Tibial artery (tissue), 4 donors: Measurements from ENCODE around the gene SYT15.
A peak's percentile ranks its signal among the peaks of the same experiment; 100 is the strongest.
"Not testable (repeated sequence)": the region's sequence is repeated elsewhere in the genome, so short reads cannot be mapped to it uniquely, and the experiment has no call there.

Source experiments
- DNase-seq, 2 donors: peaks; one replicate each; pipeline ENCODE4 v3.0.0-alpha.2; 2019
- H3K27ac ChIP-seq, 2 donors: fragments of 200-600 bp; sonication (generic) in 1 of 2; 1 replicate in 1 of 2; 2 replicates in 1 of 2; pipeline ENCODE4 v1.5.1; 2018 to 2019; ENCODE audit warnings: mild to moderate bottlenecking in 1 of 2
- H3K27me3 ChIP-seq, 2 donors: fragments of 200-600 bp; sonication (generic) in 1 of 2; one replicate each; pipeline versions ENCODE4 v1.5.1 to v1.6.0; 2016 to 2019
- H3K36me3 ChIP-seq, 3 donors: fragments of 200-600 bp; sonication (generic) in 2 of 3; one replicate each; pipeline ENCODE4 v1.5.1; 2016 to 2019; ENCODE audit warnings: mild to moderate bottlenecking in 2 of 3
- H3K4me1 ChIP-seq, 4 donors: fragments of 200-600 bp; sonication (generic) in 2 of 4; 1 replicate in 3 of 4; 2 replicates in 1 of 4; pipeline ENCODE4 v1.5.1; 2016 to 2019
- H3K4me3 ChIP-seq, 2 donors: fragments of 200-600 bp; sonication (generic) in 1 of 2; 1 replicate in 1 of 2; 2 replicates in 1 of 2; pipeline ENCODE4 v1.5.1; 2018 to 2019; ENCODE audit warnings: mild to moderate bottlenecking in 2 of 2
- H3K9me3 ChIP-seq, 3 donors: fragments of 200-600 bp; sonication (generic) in 1 of 3; one replicate each; pipeline ENCODE4 v1.5.1; 2016 to 2019
- intact Hi-C: fragments of 100-400 bp; cut with DNase I; formaldehyde crosslinking; loops from one replicate; pipeline ENCODE4 v1.15.0; 2023; ENCODE audit warnings: low total_unique reads
- TF ChIP-seq, protein P1 (sequence below), 2 experiments: fragments of 200-600 bp in 1 of 2; fragments of 450-650 bp in 1 of 2; IDR thresholded peaks; one replicate each; pipeline ENCODE4 v1.5.1; 2017 to 2019; ENCODE audit warnings: antibody characterized with exemption in 2 of 2, mild to moderate bottlenecking in 1 of 2, moderate library complexity in 1 of 2

The SYT15 gene

DNA sequence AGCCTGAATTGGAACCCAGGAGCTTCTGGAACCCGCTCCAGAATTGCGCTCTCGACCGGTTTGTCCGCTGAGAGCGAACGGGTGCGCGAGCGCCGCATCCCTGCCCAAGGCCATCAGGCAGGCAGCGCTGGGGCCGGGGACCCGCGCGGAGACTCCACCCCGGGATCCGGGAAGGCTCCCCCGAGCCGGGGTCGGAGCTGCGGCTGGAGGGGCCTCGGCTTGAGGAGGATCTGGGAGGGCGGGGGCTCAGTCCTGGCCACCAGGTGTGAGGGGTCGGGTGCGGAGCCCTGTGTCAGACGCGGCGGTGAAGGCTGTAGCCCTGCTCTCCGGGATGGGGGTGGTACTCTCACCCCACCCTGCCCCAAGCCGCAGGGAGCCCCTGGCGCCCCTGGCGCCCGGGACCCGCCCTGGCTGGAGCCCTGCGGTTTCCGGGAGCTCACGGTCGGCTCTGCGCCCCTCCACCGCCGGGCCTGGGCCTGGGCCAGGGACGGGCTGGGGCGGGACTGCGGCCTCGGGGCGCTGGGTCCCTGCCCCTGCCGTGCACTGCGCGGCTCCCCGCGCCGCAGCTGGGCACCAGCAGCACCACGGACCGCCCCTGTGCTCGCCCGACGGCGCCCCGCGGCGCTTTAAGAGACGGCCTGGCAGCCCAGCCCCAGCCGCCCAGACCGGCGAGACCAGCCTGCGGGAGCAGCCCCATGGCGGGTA, at the start of gene SYT15:
Gene SYT15 (plus strand): TSS at position 655 of the 705 bp plus-strand sequence. CDS start 41 bp downstream, at position 696.
- intact Hi-C loops, H3K27me3 ChIP-seq, H3K9me3 ChIP-seq, H3K36me3 ChIP-seq, H3K27ac ChIP-seq, DNase-seq, H3K4me1 ChIP-seq: not testable (repeated sequence)
- H3K4me3 ChIP-seq, result peak within 1 kb of the TSS; percentile 27 to 31

DNA sequence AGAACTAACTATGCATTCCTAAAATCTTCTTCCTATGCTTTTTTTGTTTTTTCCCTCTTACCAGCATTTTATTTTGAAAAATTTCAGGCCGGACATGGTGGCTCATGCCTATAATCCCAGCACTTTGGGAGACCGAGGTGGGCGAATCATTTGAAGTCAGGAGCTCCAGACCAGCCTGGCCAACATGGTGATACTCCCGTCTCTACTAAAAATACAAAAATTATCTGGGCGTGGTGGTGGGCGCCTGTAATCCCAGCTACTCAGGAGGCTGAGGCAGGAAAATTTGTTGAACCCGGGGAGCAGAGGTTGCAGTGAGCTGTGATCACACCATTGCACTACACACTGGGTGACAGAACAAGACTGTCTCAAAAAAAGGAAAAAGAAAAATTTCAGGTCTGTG, 49.2 kb upstream of the SYT15 start:
- H3K27ac ChIP-seq, intact Hi-C loops, H3K36me3 ChIP-seq, H3K4me1 ChIP-seq, H3K27me3 ChIP-seq, DNase-seq, H3K4me3 ChIP-seq, H3K9me3 ChIP-seq: not testable (repeated sequence)

- Histone ChIP-seq H3K36me3 (no peaks in the 10 kb centered on the region), H3K27ac (no peak overlapping the region), H3K27me3 (no peaks in the 10 kb centered on the region), H3K4me1 (no peaks in the 10 kb centered on the region), H3K9me3 (no peaks in the 10 kb centered on the region), H3K4me3 (no peak overlapping the region)
- TF ChIP-seq, protein P1, sequence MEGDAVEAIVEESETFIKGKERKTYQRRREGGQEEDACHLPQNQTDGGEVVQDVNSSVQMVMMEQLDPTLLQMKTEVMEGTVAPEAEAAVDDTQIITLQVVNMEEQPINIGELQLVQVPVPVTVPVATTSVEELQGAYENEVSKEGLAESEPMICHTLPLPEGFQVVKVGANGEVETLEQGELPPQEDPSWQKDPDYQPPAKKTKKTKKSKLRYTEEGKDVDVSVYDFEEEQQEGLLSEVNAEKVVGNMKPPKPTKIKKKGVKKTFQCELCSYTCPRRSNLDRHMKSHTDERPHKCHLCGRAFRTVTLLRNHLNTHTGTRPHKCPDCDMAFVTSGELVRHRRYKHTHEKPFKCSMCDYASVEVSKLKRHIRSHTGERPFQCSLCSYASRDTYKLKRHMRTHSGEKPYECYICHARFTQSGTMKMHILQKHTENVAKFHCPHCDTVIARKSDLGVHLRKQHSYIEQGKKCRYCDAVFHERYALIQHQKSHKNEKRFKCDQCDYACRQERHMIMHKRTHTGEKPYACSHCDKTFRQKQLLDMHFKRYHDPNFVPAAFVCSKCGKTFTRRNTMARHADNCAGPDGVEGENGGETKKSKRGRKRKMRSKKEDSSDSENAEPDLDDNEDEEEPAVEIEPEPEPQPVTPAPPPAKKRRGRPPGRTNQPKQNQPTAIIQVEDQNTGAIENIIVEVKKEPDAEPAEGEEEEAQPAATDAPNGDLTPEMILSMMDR (IDR thresholded peaks at IDR 0.05), result no peak
- peak in 1 of 2 donors; percentile 53 for DNase-seq
- intact Hi-C loops, result no loop called here
Measured at GRCh38 chr10:46530249-46531186, 48.4 kb upstream of the SYT15 start.

- H3K36me3 ChIP-seq, intact Hi-C loops, H3K27ac ChIP-seq, H3K4me3 ChIP-seq, DNase-seq, H3K4me1 ChIP-seq, H3K27me3 ChIP-seq, H3K9me3 ChIP-seq: not testable (repeated sequence)
Measured at GRCh38 chr10:46532256-46532655, 46.7 kb upstream of the SYT15 start.

- Histone ChIP-seq H3K36me3 (no peaks in the 10 kb centered on the region), H3K4me1 (peaks cover 0 to 13% (median 6%) of the 10 kb centered on the region in 4 donors), H3K27me3 (no peaks in the 10 kb centered on the region), H3K4me3 (no peak overlapping the region), H3K27ac (no peak overlapping the region), H3K9me3 (no peaks in the 10 kb centered on the region)
- DNase-seq, result peak in 1 of 2 donors; percentile 67
- intact Hi-C loops, result no loop called here
- TF ChIP-seq, protein P1 (IDR thresholded peaks at IDR 0.05), result no peak
Measured at GRCh38 chr10:46534828-46535524, 44.0 kb upstream of the SYT15 start.

DNA sequence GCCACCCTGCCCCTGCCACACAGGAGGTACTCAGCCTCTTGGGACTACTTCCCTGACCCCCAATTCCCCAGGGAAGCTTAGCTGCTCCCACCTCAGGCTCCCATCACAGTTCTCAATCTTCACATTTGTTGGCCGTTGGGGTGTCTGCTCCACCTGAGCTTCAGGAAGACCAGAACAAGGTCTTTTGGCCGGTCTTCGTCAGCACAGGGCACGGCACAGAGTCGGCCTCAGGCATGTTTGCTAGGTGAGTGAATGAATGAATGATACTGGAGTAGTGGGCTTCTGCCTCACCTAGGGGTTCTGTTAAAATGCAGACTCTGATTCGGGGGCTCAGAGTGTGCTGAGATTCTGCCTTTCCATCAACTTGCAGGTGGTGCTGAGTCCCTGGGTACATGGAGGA, 42.8 kb upstream of the SYT15 start:
- peak in 1 of 2 donors; percentile 54 for DNase-seq
- intact Hi-C loops, result no loop called here
- Histone ChIP-seq H3K4me3 (no peak overlapping the region), H3K9me3 (no peaks in the 10 kb centered on the region), H3K27me3 (no peaks in the 10 kb centered on the region), H3K36me3 (no peaks in the 10 kb centered on the region), H3K4me1 (peaks cover 0 to 25% (median 14%) of the 10 kb centered on the region in 4 donors), H3K27ac (no peak overlapping the region)
- TF ChIP-seq, protein P1 (IDR thresholded peaks at IDR 0.05), result no peak
